GM23338 (cell line): ENCODE measurements around the gene AK2. TPM values are rescaled to one million over a fixed set of nuclear protein-coding genes. Genes with fewer than 3 reads are reported as not detected.

Experiments
- ATAC-seq: fragments of 200-7000 bp; cut with Tn5 transposase; 3 replicates; pipeline ENCODE4 v1.9.1; 2020
- DNase-seq: peaks from one replicate; pipeline ENCODE4 v3.0.0-alpha.2; 2015; ENCODE audit warnings: low spot score
- H2AFZ ChIP-seq: fragments of 200-600 bp; sonication (generic); 2 replicates; pipeline ENCODE4 v1.8.0; 2016; ENCODE audit warnings: antibody characterized with exemption, mild to moderate bottlenecking, moderate library complexity
- H3F3A ChIP-seq: fragments of 200-600 bp; sonication (generic); replicated peaks from 2 replicates; pipeline ENCODE4 v1.8.0; 2017; ENCODE audit warnings: antibody characterized with exemption, mixed run types, low read depth
- H3K27ac ChIP-seq: fragments of 200-600 bp; sonication (generic); 2 replicates; pipeline ENCODE4 v1.6.1; 2016; ENCODE audit warnings: low read depth
- H3K27me3 ChIP-seq: fragments of 200-600 bp; sonication (generic); 2 replicates; pipeline ENCODE4 v1.8.0; 2016; ENCODE audit warnings: mild to moderate bottlenecking, mixed run types, moderate library complexity; ENCODE audit not compliant: insufficient read depth
- H3K36me3 ChIP-seq: fragments of 200-600 bp; sonication (generic); 2 replicates; pipeline ENCODE4 v1.8.0; 2016; ENCODE audit warnings: mild to moderate bottlenecking; ENCODE audit not compliant: insufficient read depth
- H3K4me1 ChIP-seq: fragments of 200-600 bp; sonication (generic); 2 replicates; pipeline ENCODE4 v1.8.0; 2016; ENCODE audit warnings: mild to moderate bottlenecking, moderate library complexity; ENCODE audit not compliant: insufficient read depth
- H3K4me2 ChIP-seq: fragments of 200-600 bp; sonication (generic); 2 replicates; pipeline ENCODE4 v1.7.1; 2017; ENCODE audit warnings: mixed run types
- H3K4me3 ChIP-seq: fragments of 200-600 bp; sonication (generic); 2 replicates; pipeline ENCODE4 v1.6.1; 2016; ENCODE audit warnings: mixed run types
- H3K79me2 ChIP-seq: fragments of 200-600 bp; sonication (generic); replicated peaks from 2 replicates; pipeline ENCODE4 v1.8.0; 2017; ENCODE audit warnings: mild to moderate bottlenecking; ENCODE audit not compliant: insufficient read depth
- H3K9me2 ChIP-seq: fragments of 200-600 bp; sonication (generic); 2 replicates; pipeline ENCODE4 v1.8.0; 2017; ENCODE audit not compliant: insufficient read depth
- H4K20me1 ChIP-seq: fragments of 200-600 bp; sonication (generic); replicated peaks from 2 replicates; pipeline ENCODE4 v1.8.0; 2017; ENCODE audit warnings: mild to moderate bottlenecking; ENCODE audit not compliant: insufficient read depth
- H3K27ac Mint-ChIP-seq: 2 replicates; pipeline ENCODE4 v1.8.0; 2020; ENCODE audit warnings: inconsistent platforms, mild to moderate bottlenecking, moderate library complexity, mixed read lengths
- H3K27me3 Mint-ChIP-seq: 3 replicates; pipeline ENCODE4 v1.8.0; 2022; ENCODE audit warnings: low read depth, mild to moderate bottlenecking, moderate library complexity, mixed read lengths, inconsistent platforms; ENCODE audit not compliant: insufficient read depth, poor library complexity
- H3K36me3 Mint-ChIP-seq: 3 replicates; pipeline ENCODE4 v1.8.0; 2021; ENCODE audit warnings: low read depth, mild to moderate bottlenecking, inconsistent platforms, moderate library complexity, mixed read lengths
- H3K4me1 Mint-ChIP-seq: 3 replicates; pipeline ENCODE4 v1.8.0; 2020; ENCODE audit warnings: mild to moderate bottlenecking, inconsistent platforms, mixed read lengths
- H3K4me3 Mint-ChIP-seq: 3 replicates; pipeline ENCODE4 v1.8.0; 2021; ENCODE audit warnings: moderate library complexity, mild to moderate bottlenecking, inconsistent platforms, mixed read lengths
- H3K9me3 Mint-ChIP-seq: 3 replicates; pipeline ENCODE4 v1.8.0; 2020; ENCODE audit warnings: moderate library complexity, mild to moderate bottlenecking, inconsistent platforms, mixed read lengths
- CREB1 ChIP-seq: fragments of 250-450 bp; sonication (Bioruptor Pico); IDR thresholded peaks from 2 replicates; pipeline ENCODE4 v1.5.0; 2020; ENCODE audit warnings: low read depth, mild to moderate bottlenecking, moderate library complexity
- EZH2 ChIP-seq: fragments of 200-600 bp; sonication (generic); IDR thresholded peaks from one replicate; pipeline ENCODE4 v1.8.0; 2017; ENCODE audit warnings: antibody characterized with exemption, mild to moderate bottlenecking, low read depth; ENCODE audit not compliant: unreplicated experiment
- EZH2phosphoT487 ChIP-seq: fragments of 200-600 bp; sonication (generic); IDR thresholded peaks from one replicate; pipeline ENCODE4 v1.8.1; 2018; ENCODE audit warnings: antibody characterized with exemption; ENCODE audit not compliant: unreplicated experiment
- JUNB ChIP-seq: IDR thresholded peaks from one replicate; pipeline ENCODE4 v1.6.1; 2016; ENCODE audit warnings: antibody characterized with exemption; ENCODE audit not compliant: unreplicated experiment
- NANOG ChIP-seq: IDR thresholded peaks from 2 replicates; pipeline ENCODE4 v1.6.1; 2016; ENCODE audit warnings: antibody characterized with exemption, borderline replicate concordance
- STAT1 ChIP-seq: IDR thresholded peaks from one replicate; pipeline ENCODE4 v1.6.1; 2016; ENCODE audit warnings: antibody characterized with exemption; ENCODE audit not compliant: unreplicated experiment
- ZNF114 ChIP-seq: fragments of 250-450 bp; sonication (Bioruptor Pico); IDR thresholded peaks from 2 replicates; pipeline ENCODE4 v1.5.0; 2020; ENCODE audit warnings: mild to moderate bottlenecking, moderate library complexity
- ZNF331 ChIP-seq: fragments of 250-450 bp; sonication (Bioruptor Pico); IDR thresholded peaks from 2 replicates; pipeline ENCODE4 v1.5.0; 2020; ENCODE audit warnings: low read depth, mild to moderate bottlenecking, moderate library complexity
- polyA plus RNA-seq: library from polyadenylated mRNA; unstranded; fragments of >200 nt; fragmentation: Nextera tagmentation; extraction: Ambion mirVana; gene quantifications from 2 replicates; pipeline ENCODE4 v1.2.1, GENCODE V29; 2016
- total RNA-seq: library from RNA; depleted of rRNA; stranded (reverse); fragments of >200 nt; shearing (Covaris generic); gene quantifications from 2 replicates; pipeline ENCODE4 v1.2.3, GENCODE V29; 2014
- TF ChIP-seq, protein P1 (sequence below): IDR thresholded peaks from 2 replicates; pipeline ENCODE4 v1.6.1; 2016; ENCODE audit warnings: antibody characterized with exemption
- TF ChIP-seq, protein P2 (sequence below): fragments of 250-450 bp; sonication (Bioruptor Pico); IDR thresholded peaks from 2 replicates; pipeline ENCODE4 v1.5.0; 2020; ENCODE audit warnings: mild to moderate bottlenecking, moderate library complexity
- TF ChIP-seq, protein P3 (sequence below): IDR thresholded peaks from one replicate; pipeline ENCODE4 v1.6.1; 2018; ENCODE audit warnings: antibody characterized with exemption; ENCODE audit not compliant: unreplicated experiment

The AK2 gene
- total and polyA plus RNA-seq, 2 experiments from 2014 or later: 125 to 142 TPM

DNA sequence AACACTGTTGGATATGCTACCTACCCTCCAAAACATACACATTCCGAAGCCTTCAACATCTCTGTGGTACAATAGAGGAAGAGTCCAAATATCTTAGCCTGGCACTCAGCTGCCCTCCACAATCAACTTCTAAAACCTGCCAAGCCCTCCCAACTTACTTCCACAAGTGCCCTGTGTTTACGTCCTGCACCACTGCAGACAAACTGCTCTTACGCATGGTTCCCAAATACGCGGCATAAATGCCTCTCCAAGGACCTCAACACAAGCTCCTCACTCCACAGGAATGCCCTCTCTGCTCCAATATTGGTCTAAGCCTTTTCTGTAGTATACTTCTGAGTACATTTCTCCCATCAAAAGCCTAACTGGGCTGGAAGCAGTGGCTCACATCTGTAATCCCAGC is 6.8 kb downstream of the AK2 start:
- no peak overlapping the region for H3K27ac Mint-ChIP-seq
- TF ChIP-seq, protein P1, sequence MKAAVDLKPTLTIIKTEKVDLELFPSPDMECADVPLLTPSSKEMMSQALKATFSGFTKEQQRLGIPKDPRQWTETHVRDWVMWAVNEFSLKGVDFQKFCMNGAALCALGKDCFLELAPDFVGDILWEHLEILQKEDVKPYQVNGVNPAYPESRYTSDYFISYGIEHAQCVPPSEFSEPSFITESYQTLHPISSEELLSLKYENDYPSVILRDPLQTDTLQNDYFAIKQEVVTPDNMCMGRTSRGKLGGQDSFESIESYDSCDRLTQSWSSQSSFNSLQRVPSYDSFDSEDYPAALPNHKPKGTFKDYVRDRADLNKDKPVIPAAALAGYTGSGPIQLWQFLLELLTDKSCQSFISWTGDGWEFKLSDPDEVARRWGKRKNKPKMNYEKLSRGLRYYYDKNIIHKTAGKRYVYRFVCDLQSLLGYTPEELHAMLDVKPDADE: no peak
- TF ChIP-seq ZNF331: no peak
- no peak for TF ChIP-seq CREB1 (CRISPR knock-in tag)
- no peak for TF ChIP-seq ZNF114
- no peak for TF ChIP-seq NANOG
- TF ChIP-seq, protein P2, sequence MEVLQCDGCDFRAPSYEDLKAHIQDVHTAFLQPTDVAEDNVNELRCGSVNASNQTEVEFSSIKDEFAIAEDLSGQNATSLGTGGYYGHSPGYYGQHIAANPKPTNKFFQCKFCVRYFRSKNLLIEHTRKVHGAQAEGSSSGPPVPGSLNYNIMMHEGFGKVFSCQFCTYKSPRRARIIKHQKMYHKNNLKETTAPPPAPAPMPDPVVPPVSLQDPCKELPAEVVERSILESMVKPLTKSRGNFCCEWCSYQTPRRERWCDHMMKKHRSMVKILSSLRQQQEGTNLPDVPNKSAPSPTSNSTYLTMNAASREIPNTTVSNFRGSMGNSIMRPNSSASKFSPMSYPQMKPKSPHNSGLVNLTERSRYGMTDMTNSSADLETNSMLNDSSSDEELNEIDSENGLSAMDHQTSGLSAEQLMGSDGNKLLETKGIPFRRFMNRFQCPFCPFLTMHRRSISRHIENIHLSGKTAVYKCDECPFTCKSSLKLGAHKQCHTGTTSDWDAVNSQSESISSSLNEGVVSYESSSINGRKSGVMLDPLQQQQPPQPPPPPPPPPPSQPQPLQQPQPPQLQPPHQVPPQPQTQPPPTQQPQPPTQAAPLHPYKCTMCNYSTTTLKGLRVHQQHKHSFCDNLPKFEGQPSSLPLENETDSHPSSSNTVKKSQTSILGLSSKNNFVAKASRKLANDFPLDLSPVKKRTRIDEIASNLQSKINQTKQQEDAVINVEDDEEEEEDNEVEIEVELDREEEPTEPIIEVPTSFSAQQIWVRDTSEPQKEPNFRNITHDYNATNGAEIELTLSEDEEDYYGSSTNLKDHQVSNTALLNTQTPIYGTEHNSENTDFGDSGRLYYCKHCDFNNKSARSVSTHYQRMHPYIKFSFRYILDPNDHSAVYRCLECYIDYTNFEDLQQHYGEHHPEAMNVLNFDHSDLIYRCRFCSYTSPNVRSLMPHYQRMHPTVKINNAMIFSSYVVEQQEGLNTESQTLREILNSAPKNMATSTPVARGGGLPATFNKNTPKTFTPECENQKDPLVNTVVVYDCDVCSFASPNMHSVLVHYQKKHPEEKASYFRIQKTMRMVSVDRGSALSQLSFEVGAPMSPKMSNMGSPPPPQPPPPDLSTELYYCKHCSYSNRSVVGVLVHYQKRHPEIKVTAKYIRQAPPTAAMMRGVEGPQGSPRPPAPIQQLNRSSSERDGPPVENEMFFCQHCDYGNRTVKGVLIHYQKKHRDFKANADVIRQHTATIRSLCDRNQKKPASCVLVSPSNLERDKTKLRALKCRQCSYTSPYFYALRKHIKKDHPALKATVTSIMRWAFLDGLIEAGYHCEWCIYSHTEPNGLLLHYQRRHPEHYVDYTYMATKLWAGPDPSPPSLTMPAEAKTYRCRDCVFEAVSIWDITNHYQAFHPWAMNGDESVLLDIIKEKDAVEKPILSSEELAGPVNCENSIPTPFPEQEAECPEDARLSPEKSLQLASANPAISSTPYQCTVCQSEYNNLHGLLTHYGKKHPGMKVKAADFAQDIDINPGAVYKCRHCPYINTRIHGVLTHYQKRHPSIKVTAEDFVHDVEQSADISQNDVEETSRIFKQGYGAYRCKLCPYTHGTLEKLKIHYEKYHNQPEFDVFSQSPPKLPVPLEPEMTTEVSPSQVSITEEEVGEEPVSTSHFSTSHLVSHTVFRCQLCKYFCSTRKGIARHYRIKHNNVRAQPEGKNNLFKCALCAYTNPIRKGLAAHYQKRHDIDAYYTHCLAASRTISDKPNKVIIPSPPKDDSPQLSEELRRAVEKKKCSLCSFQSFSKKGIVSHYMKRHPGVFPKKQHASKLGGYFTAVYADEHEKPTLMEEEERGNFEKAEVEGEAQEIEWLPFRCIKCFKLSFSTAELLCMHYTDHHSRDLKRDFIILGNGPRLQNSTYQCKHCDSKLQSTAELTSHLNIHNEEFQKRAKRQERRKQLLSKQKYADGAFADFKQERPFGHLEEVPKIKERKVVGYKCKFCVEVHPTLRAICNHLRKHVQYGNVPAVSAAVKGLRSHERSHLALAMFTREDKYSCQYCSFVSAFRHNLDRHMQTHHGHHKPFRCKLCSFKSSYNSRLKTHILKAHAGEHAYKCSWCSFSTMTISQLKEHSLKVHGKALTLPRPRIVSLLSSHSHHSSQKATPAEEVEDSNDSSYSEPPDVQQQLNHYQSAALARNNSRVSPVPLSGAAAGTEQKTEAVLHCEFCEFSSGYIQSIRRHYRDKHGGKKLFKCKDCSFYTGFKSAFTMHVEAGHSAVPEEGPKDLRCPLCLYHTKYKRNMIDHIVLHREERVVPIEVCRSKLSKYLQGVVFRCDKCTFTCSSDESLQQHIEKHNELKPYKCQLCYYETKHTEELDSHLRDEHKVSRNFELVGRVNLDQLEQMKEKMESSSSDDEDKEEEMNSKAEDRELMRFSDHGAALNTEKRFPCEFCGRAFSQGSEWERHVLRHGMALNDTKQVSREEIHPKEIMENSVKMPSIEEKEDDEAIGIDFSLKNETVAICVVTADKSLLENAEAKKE (CRISPR knock-in tag): no peak
- TF ChIP-seq EZH2: no peak
- no peak for TF ChIP-seq JUNB
- no peak for TF ChIP-seq STAT1
- TF ChIP-seq, protein P3, sequence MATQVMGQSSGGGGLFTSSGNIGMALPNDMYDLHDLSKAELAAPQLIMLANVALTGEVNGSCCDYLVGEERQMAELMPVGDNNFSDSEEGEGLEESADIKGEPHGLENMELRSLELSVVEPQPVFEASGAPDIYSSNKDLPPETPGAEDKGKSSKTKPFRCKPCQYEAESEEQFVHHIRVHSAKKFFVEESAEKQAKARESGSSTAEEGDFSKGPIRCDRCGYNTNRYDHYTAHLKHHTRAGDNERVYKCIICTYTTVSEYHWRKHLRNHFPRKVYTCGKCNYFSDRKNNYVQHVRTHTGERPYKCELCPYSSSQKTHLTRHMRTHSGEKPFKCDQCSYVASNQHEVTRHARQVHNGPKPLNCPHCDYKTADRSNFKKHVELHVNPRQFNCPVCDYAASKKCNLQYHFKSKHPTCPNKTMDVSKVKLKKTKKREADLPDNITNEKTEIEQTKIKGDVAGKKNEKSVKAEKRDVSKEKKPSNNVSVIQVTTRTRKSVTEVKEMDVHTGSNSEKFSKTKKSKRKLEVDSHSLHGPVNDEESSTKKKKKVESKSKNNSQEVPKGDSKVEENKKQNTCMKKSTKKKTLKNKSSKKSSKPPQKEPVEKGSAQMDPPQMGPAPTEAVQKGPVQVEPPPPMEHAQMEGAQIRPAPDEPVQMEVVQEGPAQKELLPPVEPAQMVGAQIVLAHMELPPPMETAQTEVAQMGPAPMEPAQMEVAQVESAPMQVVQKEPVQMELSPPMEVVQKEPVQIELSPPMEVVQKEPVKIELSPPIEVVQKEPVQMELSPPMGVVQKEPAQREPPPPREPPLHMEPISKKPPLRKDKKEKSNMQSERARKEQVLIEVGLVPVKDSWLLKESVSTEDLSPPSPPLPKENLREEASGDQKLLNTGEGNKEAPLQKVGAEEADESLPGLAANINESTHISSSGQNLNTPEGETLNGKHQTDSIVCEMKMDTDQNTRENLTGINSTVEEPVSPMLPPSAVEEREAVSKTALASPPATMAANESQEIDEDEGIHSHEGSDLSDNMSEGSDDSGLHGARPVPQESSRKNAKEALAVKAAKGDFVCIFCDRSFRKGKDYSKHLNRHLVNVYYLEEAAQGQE: no peak
- no peak for TF ChIP-seq EZH2phosphoT487
- no peaks in the 10 kb centered on the region for H3K36me3 ChIP-seq
- H3K36me3 Mint-ChIP-seq: peaks cover 18% of the 10 kb centered on the region
- no peaks in the 10 kb centered on the region for H3K27me3 ChIP-seq
- no peak overlapping the region for H3K4me2 ChIP-seq
- peaks cover 22% of the 10 kb centered on the region for H3K4me1 Mint-ChIP-seq
- H3K9me2 ChIP-seq: no peaks in the 10 kb centered on the region
- no peak overlapping the region for H2AFZ ChIP-seq
- peaks cover 80% of the 10 kb centered on the region for H4K20me1 ChIP-seq
- no peaks in the 10 kb centered on the region; the same call in 1 of the 2 replicates for H3F3A ChIP-seq
- H3K9me3 Mint-ChIP-seq: no peaks in the 10 kb centered on the region
- H3K4me3 Mint-ChIP-seq: no peak overlapping the region
- DNase-seq (no peak), ATAC-seq (no peak)
- no peaks in the 10 kb centered on the region for H3K27me3 Mint-ChIP-seq
- H3K27ac ChIP-seq: no peak overlapping the region
- no peak overlapping the region for H3K4me3 ChIP-seq
- peaks cover 10% of the 10 kb centered on the region for H3K4me1 ChIP-seq
- peaks cover 100% of the 10 kb centered on the region for H3K79me2 ChIP-seq
